ENCODE measurements around the gene CNP. TPM values are rescaled to one million over a fixed set of nuclear protein-coding genes. Genes with fewer than 3 reads are reported as not detected.

Gene CNP
- 10 to 100 TPM; 64.3 to 79.6 TPM for total RNA-seq
- 57.7 TPM for polyA plus RNA-seq (2013, experiment 1 of 2)
- polyA plus RNA-seq (2013, experiment 2 of 2): 55.6 TPM
- long read RNA-seq, experiment 1, full-length matches to known transcripts: 22 of 45 reads
- long read RNA-seq, experiment 1, partial matches to known transcripts: 6 of 45 reads
- long read RNA-seq, experiment 1, other reads (novel, unspliced or antisense): 17 of 45 reads
- long read RNA-seq, experiment 2, full-length matches to known transcripts: 203 of 224 reads
- long read RNA-seq, experiment 2, partial matches to known transcripts: 19 of 224 reads
- long read RNA-seq, experiment 2, other reads (novel, unspliced or antisense): 2 of 224 reads
- long read RNA-seq, experiment 3, full-length matches to known transcripts: 508 of 528 reads
- long read RNA-seq, experiment 3, partial matches to known transcripts: 12 of 528 reads
- long read RNA-seq, experiment 3, other reads (novel, unspliced or antisense): 8 of 528 reads
- long read RNA-seq, experiment 4, full-length matches to known transcripts: 4 of 10 reads
- long read RNA-seq, experiment 4, partial matches to known transcripts: 5 of 10 reads
- long read RNA-seq, experiment 4, other reads (novel, unspliced or antisense): 1 of 10 reads

GRCh38 chr17:41966463-41967140, at the start of gene CNP:
Gene CNP, plus strand, starts transcription at chr17:41966795. Its CDS starts 90 bp downstream, at chr17:41966885.
- Mint-ChIP-seq H3K27ac (peak within 1 kb of the TSS; percentile 91), H3K4me3 (peak within 1 kb of the TSS; percentile 71), H3K9me3 (no peaks in the 10 kb centered on the region), H3K36me3 (ENCODE audit: low read depth) (peaks cover 28% of the 10 kb centered on the region), H3K4me1 (peaks cover 15% of the 10 kb centered on the region), H3K27me3 (ENCODE audit: insufficient read depth) (peaks cover 1% of the 10 kb centered on the region)
- TF ChIP-seq, protein P1, sequence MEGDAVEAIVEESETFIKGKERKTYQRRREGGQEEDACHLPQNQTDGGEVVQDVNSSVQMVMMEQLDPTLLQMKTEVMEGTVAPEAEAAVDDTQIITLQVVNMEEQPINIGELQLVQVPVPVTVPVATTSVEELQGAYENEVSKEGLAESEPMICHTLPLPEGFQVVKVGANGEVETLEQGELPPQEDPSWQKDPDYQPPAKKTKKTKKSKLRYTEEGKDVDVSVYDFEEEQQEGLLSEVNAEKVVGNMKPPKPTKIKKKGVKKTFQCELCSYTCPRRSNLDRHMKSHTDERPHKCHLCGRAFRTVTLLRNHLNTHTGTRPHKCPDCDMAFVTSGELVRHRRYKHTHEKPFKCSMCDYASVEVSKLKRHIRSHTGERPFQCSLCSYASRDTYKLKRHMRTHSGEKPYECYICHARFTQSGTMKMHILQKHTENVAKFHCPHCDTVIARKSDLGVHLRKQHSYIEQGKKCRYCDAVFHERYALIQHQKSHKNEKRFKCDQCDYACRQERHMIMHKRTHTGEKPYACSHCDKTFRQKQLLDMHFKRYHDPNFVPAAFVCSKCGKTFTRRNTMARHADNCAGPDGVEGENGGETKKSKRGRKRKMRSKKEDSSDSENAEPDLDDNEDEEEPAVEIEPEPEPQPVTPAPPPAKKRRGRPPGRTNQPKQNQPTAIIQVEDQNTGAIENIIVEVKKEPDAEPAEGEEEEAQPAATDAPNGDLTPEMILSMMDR (conservative IDR thresholded peaks at IDR 0.05): no peak
- WGBS, 2 experiments (ENCODE audit: insufficient coverage in 1 of 2, insufficient read length in 1 of 2): 0% methylated on average over 21 to 71 of the region's 71 CpGs
- Histone ChIP-seq H3K9ac (ENCODE audit: extremely low read depth, low read length, poor library complexity, severe bottlenecking) (peak within 1 kb of the TSS; percentile 85), H3K9me3 (ENCODE audit: control insufficient read depth, low read length) (no peaks in the 10 kb centered on the region), H3K27me3 (ENCODE audit: control insufficient read depth, insufficient read depth, low read length, poor library complexity, severe bottlenecking) (no peaks in the 10 kb centered on the region), H3K27ac (ENCODE audit: low read depth, low read length) (peak within 1 kb of the TSS; percentile 71), H3K36me3 (ENCODE audit: control insufficient read depth, insufficient read depth, low read length) (peaks cover 28% of the 10 kb centered on the region), H3K4me3 (ENCODE audit: low read length) (peak within 1 kb of the TSS; percentile 90), H3K4me1 (ENCODE audit: control insufficient read depth, insufficient read depth, low read length) (peaks cover 3% of the 10 kb centered on the region)
- DNase-seq: peak; percentile 96

DNA sequence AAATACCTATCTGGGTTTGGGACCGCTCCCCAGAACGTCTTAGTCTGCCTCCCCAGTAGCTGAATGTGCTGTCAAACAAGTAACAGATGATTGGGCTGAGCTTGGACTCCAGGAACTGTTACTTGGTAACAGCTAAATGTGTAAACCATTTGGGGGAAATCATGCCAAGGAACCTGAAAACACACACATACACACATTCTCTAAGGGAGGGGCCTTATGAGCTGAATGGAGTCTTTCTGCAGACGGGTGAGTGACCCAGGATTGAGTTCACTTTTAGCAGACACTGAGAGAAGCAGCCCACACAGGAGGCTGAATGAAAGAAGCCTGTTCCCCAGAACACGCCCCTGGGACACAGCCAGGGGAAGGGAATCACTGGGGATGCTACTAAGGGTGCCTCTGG, 49.4 kb upstream of the CNP start:
- TF ChIP-seq, protein P1 (conservative IDR thresholded peaks at IDR 0.05): no peak
- Histone ChIP-seq H3K27ac (ENCODE audit: low read depth, low read length) (no peak overlapping the region), H3K4me3 (ENCODE audit: low read length) (peak overlapping the region; percentile 96), H3K36me3 (ENCODE audit: control insufficient read depth, insufficient read depth, low read length) (peaks cover 15% of the 10 kb centered on the region), H3K9ac (ENCODE audit: extremely low read depth, low read length, poor library complexity, severe bottlenecking) (peak overlapping the region; percentile 92), H3K27me3 (ENCODE audit: control insufficient read depth, insufficient read depth, low read length, poor library complexity, severe bottlenecking) (no peaks in the 10 kb centered on the region), H3K4me1 (ENCODE audit: control insufficient read depth, insufficient read depth, low read length) (peaks cover 16% of the 10 kb centered on the region), H3K9me3 (ENCODE audit: control insufficient read depth, low read length) (no peaks in the 10 kb centered on the region)
- Mint-ChIP-seq H3K4me1 (peaks cover 52% of the 10 kb centered on the region), H3K4me3 (peak overlapping the region; percentile 86), H3K36me3 (ENCODE audit: low read depth) (peaks cover 18% of the 10 kb centered on the region), H3K9me3 (no peaks in the 10 kb centered on the region), H3K27me3 (ENCODE audit: insufficient read depth) (no peaks in the 10 kb centered on the region), H3K27ac (peak overlapping the region; percentile 55)
- 45 to 80% methylated on average over 2 to 4 of the region's 4 CpGs for WGBS, 2 experiments (ENCODE audit: insufficient coverage in 1 of 2, insufficient read length in 1 of 2)
- DNase-seq: no peak

GRCh38 chr17:41917679-41918313, 48.8 kb upstream of the CNP start:
- Mint-ChIP-seq H3K9me3 (no peaks in the 10 kb centered on the region), H3K27me3 (ENCODE audit: insufficient read depth) (no peaks in the 10 kb centered on the region), H3K27ac (peak overlapping the region; percentile 55), H3K36me3 (ENCODE audit: low read depth) (peaks cover 12% of the 10 kb centered on the region), H3K4me1 (peaks cover 50% of the 10 kb centered on the region), H3K4me3 (peak overlapping the region; percentile 86)
- TF ChIP-seq, protein P1 (conservative IDR thresholded peaks at IDR 0.05): peak; percentile 27
- Histone ChIP-seq H3K4me1 (ENCODE audit: control insufficient read depth, insufficient read depth, low read length) (peaks cover 16% of the 10 kb centered on the region), H3K9ac (ENCODE audit: extremely low read depth, low read length, poor library complexity, severe bottlenecking) (peak overlapping the region; percentile 92), H3K4me3 (ENCODE audit: low read length) (peak overlapping the region; percentile 96), H3K9me3 (ENCODE audit: control insufficient read depth, low read length) (no peaks in the 10 kb centered on the region), H3K36me3 (ENCODE audit: control insufficient read depth, insufficient read depth, low read length) (peaks cover 9% of the 10 kb centered on the region), H3K27ac (ENCODE audit: low read depth, low read length) (peak overlapping the region; percentile 91), H3K27me3 (ENCODE audit: control insufficient read depth, insufficient read depth, low read length, poor library complexity, severe bottlenecking) (no peaks in the 10 kb centered on the region)
- DNase-seq: peak; percentile 70
- 5 to 13% methylated on average over 8 to 26 of the region's 26 CpGs for WGBS, 2 experiments (ENCODE audit: insufficient coverage in 1 of 2, insufficient read length in 1 of 2)

Measured in endodermal cell (in vitro differentiated cells).